B cell (primary cell): Measurements from ENCODE around the gene KRTAP9-1. TPM values are rescaled to one million over a fixed set of nuclear protein-coding genes. Genes with fewer than 3 reads are reported as not detected.
"Not testable (repeated sequence)": the region's sequence is repeated elsewhere in the genome, so short reads cannot be mapped to it uniquely, and the experiment has no call there.

Experiments used
- ATAC-seq: fragments of 200-7000 bp; cut with Tn5 transposase; one replicate; pipeline ENCODE4 v1.10.0; 2021; ENCODE audit warnings: low read depth, mild to moderate bottlenecking, moderate number of reproducible peaks, moderate library complexity
- CTCF ChIA-PET: fragments of 350-600 bp; sonication (Branson Sonifier 250); formaldehyde crosslinking; loops from one replicate; lab custom pipeline; 2021; ENCODE audit warnings: antibody characterized with exemption, inconsistent platforms; lab: Charles Lee
- POLR2A ChIA-PET: fragments of 350-600 bp; sonication (Branson Sonifier 250); formaldehyde crosslinking; loops from one replicate; lab custom pipeline; 2021; ENCODE audit warnings: antibody characterized with exemption; lab: Charles Lee
- DNase-seq: peaks from one replicate; pipeline ENCODE4 v3.0.0; 2013
- H2AFZ ChIP-seq: 2 replicates; pipeline ENCODE4 v1.6.1; 2012; ENCODE audit warnings: mild to moderate bottlenecking, low read depth, low read length; ENCODE audit not compliant: insufficient read depth, poor library complexity, severe bottlenecking
- H3K27ac ChIP-seq, 2 donors: 1 replicate in 1 of 2; 2 replicates in 1 of 2; pipeline ENCODE4 v1.5.1; 2012 to 2013; ENCODE audit warnings: low read length in 2 of 2, mild to moderate bottlenecking in 2 of 2, moderate library complexity in 1 of 2
- H3K27me3 ChIP-seq, 4 experiments: fragments of 200-600 bp in 1 of 4; sonication (generic) in 1 of 4; replicated peaks in 1 of 4; 1 replicate in 2 of 4; 2 replicates in 2 of 4; pipeline versions ENCODE4 v1.6.1 to v1.7.0; 2013 to 2016; ENCODE audit warnings: low read length in 3 of 4, mild to moderate bottlenecking in 2 of 4, mixed read lengths in 1 of 4, moderate library complexity in 1 of 4; ENCODE audit not compliant: insufficient read depth in 4 of 4, control insufficient read depth in 3 of 4; ENCODE audit errors: control extremely low read depth in 1 of 4
- H3K36me3 ChIP-seq, 2 experiments: replicated peaks in 1 of 2; 1 replicate in 1 of 2; 2 replicates in 1 of 2; pipeline versions ENCODE4 v1.6.1 to v1.7.1; 2013; ENCODE audit warnings: low read length in 1 of 2; ENCODE audit not compliant: insufficient read depth in 2 of 2, control insufficient read depth in 1 of 2; ENCODE audit errors: control extremely low read depth in 1 of 2, extremely low read depth in 1 of 2
- H3K4me1 ChIP-seq, 2 donors: fragments of 200-600 bp in 1 of 2; sonication (generic) in 1 of 2; 1 replicate in 1 of 2; 2 replicates in 1 of 2; pipeline versions ENCODE4 v1.5.1 to v1.6.1; 2013 to 2017; ENCODE audit warnings: low read length in 2 of 2; ENCODE audit not compliant: control insufficient read depth in 2 of 2, insufficient read depth in 2 of 2
- H3K4me2 ChIP-seq: replicated peaks from 2 replicates; pipeline ENCODE3; 2012; ENCODE audit warnings: mild to moderate bottlenecking, low read depth, low read length; ENCODE audit not compliant: poor library complexity, severe bottlenecking
- H3K4me3 ChIP-seq, 5 experiments: fragments of 200-600 bp in 1 of 5; sonication (generic) in 1 of 5; 1 replicate in 3 of 5; 2 replicates in 2 of 5; pipeline versions ENCODE4 v1.5.1 to v1.7.0; 2011 to 2016; ENCODE audit warnings: low read length in 4 of 5, mild to moderate bottlenecking in 4 of 5, low read depth in 2 of 5, control low read depth in 1 of 5, moderate library complexity in 1 of 5; ENCODE audit not compliant: insufficient read depth in 1 of 5; ENCODE audit errors: control extremely low read depth in 1 of 5, extremely low read depth in 1 of 5
- H3K79me2 ChIP-seq: fragments of 200-600 bp; sonication (generic); one replicate; pipeline ENCODE4 v1.6.0; 2016; ENCODE audit warnings: low read length; ENCODE audit not compliant: control insufficient read depth, insufficient read depth
- H3K9ac ChIP-seq: fragments of 200-600 bp; sonication (generic); 2 replicates; pipeline ENCODE4 v1.6.1; 2017; ENCODE audit warnings: mild to moderate bottlenecking, low read length, moderate library complexity
- H3K9me3 ChIP-seq, 3 donors: one replicate each; pipeline versions ENCODE4 v1.6.1 to v1.7.1; 2013; ENCODE audit warnings: low read length in 2 of 3; ENCODE audit not compliant: control insufficient read depth in 2 of 3, insufficient read depth in 1 of 3; ENCODE audit errors: control extremely low read depth in 1 of 3
- H4K20me1 ChIP-seq: 2 replicates; pipeline ENCODE4 v1.6.0; 2012; ENCODE audit warnings: mild to moderate bottlenecking, low read length; ENCODE audit not compliant: insufficient read depth, control insufficient read depth, poor library complexity, severe bottlenecking
- H3K27ac Mint-ChIP-seq: one replicate; pipeline ENCODE4 v1.8.0; 2021; ENCODE audit warnings: mixed read lengths
- H3K27me3 Mint-ChIP-seq: one replicate; pipeline ENCODE4 v1.8.0; 2021; ENCODE audit warnings: mixed read lengths
- H3K4me1 Mint-ChIP-seq: one replicate; pipeline ENCODE4 v1.8.0; 2021; ENCODE audit warnings: mixed read lengths
- H3K4me3 Mint-ChIP-seq: one replicate; pipeline ENCODE4 v1.8.0; 2021; ENCODE audit warnings: mixed read lengths
- H3K9me3 Mint-ChIP-seq: one replicate; pipeline ENCODE4 v1.8.0; 2022; ENCODE audit warnings: mixed read lengths; ENCODE audit not compliant: insufficient read depth
- WGBS: methylation state at CpG from one replicate; pipeline ENCODE4 v1.1.5; 2013; ENCODE audit warnings: missing lambda C conversion rate; ENCODE audit not compliant: insufficient coverage; 5-methylcytosine and 5-hydroxymethylcytosine counted together
- intact Hi-C: fragments of 100-400 bp; cut with micrococcal nuclease; formaldehyde crosslinking; loops from one replicate; pipeline ENCODE4 v1.10.0; 2022
- polyA plus RNA-seq: library from polyadenylated mRNA; depleted of rRNA; stranded (reverse); fragments of >200 nt; gene quantifications from 2 replicates; pipeline ENCODE4 v1.2.3, GENCODE V29; 2012
- small RNA-seq: library from RNA; depleted of rRNA; stranded (forward); fragments of <200 nt; gene quantifications from one replicate; pipeline ENCODE3, GENCODE V24; 2012; ENCODE audit warnings: low replicate concordance, low read depth; ENCODE audit not compliant: insufficient read length
- total RNA-seq, 2 donors: library from RNA; stranded (reverse); fragments of 120-200 nt in 1 of 2; gene quantifications; 1 replicate in 1 of 2; 2 replicates in 1 of 2; pipeline versions ENCODE4 v1.2.3 to v1.2.4, GENCODE V29; 2013 to 2022

Gene KRTAP9-1
- total and polyA plus RNA-seq, 2 donors (not counting 1 experiment from before 2014, with no cell fraction given), result not detected

DNA sequence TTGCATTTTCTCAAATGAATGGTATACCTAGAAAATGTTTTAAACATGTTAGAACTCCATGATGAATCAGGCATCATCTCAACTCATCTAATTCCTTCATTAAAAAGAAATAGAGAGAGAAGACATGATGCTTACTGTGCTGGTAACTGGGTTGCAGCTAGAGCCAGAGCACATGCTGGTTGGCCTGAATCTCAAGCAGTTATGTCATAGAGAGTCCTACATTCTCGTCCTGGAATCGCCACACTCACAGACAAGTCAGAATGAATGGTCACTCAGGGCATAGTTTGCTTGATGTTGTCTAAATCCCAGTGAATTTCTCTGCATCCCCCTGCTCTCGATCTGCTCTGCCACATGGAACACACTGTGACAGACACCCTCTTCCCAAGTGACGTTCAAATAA, 47.4 kb downstream of the KRTAP9-1 start:
- intact Hi-C loops, H3K4me3 ChIP-seq, H3K4me1 Mint-ChIP-seq, POLR2A ChIA-PET, H3K4me1 ChIP-seq, H3K9ac ChIP-seq, H3K27ac ChIP-seq, DNase-seq, CTCF ChIA-PET, H3K36me3 ChIP-seq, H3K27ac Mint-ChIP-seq, H3K9me3 Mint-ChIP-seq, H3K79me2 ChIP-seq, H4K20me1 ChIP-seq, H2AFZ ChIP-seq, ATAC-seq, H3K4me2 ChIP-seq, H3K27me3 ChIP-seq, H3K4me3 Mint-ChIP-seq: not testable (repeated sequence)
- WGBS, result no CpG with 5 or more reads among the region's 4 CpGs
- H3K9me3 ChIP-seq, result peaks cover 0 to 11% (median 0%) of the 10 kb centered on the region in 3 donors
- H3K27me3 Mint-ChIP-seq, result peaks cover 50% of the 10 kb centered on the region

DNA sequence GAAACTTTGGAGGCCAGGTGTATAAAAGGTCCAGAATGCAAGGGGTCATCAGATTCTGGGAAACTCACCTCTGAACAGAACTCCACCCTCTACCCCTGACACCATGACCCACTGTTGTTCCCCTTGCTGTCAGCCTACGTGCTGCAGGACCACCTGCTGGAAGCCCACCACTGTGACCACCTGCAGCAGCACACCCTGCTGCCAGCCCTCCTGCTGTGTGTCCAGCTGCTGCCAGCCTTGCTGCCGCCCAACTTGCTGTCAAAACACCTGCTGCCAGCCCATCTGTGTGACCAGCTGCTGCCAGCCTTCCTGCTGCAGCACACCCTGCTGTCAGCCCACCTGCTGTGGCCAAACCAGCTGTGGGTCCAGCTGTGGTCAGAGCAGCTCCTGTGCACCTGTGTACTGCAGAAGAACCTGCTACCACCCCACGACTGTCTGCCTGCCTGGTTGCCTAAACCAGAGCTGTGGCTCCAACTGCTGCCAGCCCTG, 48.3 kb downstream of the KRTAP9-1 start, which contains the start of gene KRTAP9-8:
KRTAP9-8 (plus strand) TSS at position 51 of the 489 bp plus-strand sequence; CDS start at position 104, 53 bp downstream.
- CTCF ChIA-PET, POLR2A ChIA-PET, H3K27ac Mint-ChIP-seq, intact Hi-C loops, ATAC-seq, H3K9ac ChIP-seq, H3K4me2 ChIP-seq, H3K4me1 Mint-ChIP-seq, H4K20me1 ChIP-seq, H2AFZ ChIP-seq, H3K9me3 Mint-ChIP-seq, H3K36me3 ChIP-seq, H3K4me3 ChIP-seq, H3K79me2 ChIP-seq, H3K4me1 ChIP-seq, H3K27me3 ChIP-seq, H3K27ac ChIP-seq, H3K9me3 ChIP-seq, DNase-seq, H3K4me3 Mint-ChIP-seq: not testable (repeated sequence)
- H3K27me3 Mint-ChIP-seq, result peaks cover 54% of the 10 kb centered on the region
- WGBS, result 69% methylated on average over 2 of the region's 3 CpGs

Small RNA genes lying within 50 kb of the gene (small RNA-seq; reads per million reads assigned to genes)
- gene KRTAP4-17P, result not detected

Other genes with a start within 250 kb of the KRTAP9-1 start
Only the 30 nearest of the 40 such genes appear.
- gene KRTAP1-4, start 159.7 kb upstream of the KRTAP9-1 start, total RNA-seq, result not detected in 2 replicates
- gene KRTAP1-4, start 159.7 kb upstream of the KRTAP9-1 start, polyA plus RNA-seq, result not detected in 2 replicates
- gene KRTAP1-3, start 155.0 kb upstream of the KRTAP9-1 start, total RNA-seq, result not detected in 2 replicates
- not detected in 2 replicates for gene KRTAP1-3, start 155.0 kb upstream of the KRTAP9-1 start, polyA plus RNA-seq
- gene KRTAP1-1, start 148.4 kb upstream of the KRTAP9-1 start, total RNA-seq, result not detected in 2 replicates
- gene KRTAP1-1, start 148.4 kb upstream of the KRTAP9-1 start, polyA plus RNA-seq, result not detected in 2 replicates
- gene KRTAP2-1, start 142.6 kb upstream of the KRTAP9-1 start, total RNA-seq, result not detected in 2 replicates
- not detected in 2 replicates for gene KRTAP2-1, start 142.6 kb upstream of the KRTAP9-1 start, polyA plus RNA-seq
- gene KRTAP2-2, start 134.7 kb upstream of the KRTAP9-1 start, total RNA-seq, result not detected in 2 replicates
- gene KRTAP2-2, start 134.7 kb upstream of the KRTAP9-1 start, polyA plus RNA-seq, result not detected in 2 replicates
- gene KRTAP2-3, start 129.8 kb upstream of the KRTAP9-1 start, total RNA-seq, result not detected in 2 replicates
- not detected in 2 replicates for gene KRTAP2-3, start 129.8 kb upstream of the KRTAP9-1 start, polyA plus RNA-seq
- not detected in 2 replicates for gene KRTAP2-4, start 124.0 kb upstream of the KRTAP9-1 start, total RNA-seq
- not detected in 2 replicates for gene KRTAP2-4, start 124.0 kb upstream of the KRTAP9-1 start, polyA plus RNA-seq
- not detected in 2 replicates for gene KRTAP4-7, start 105.7 kb upstream of the KRTAP9-1 start, total RNA-seq
- gene KRTAP4-7, start 105.7 kb upstream of the KRTAP9-1 start, polyA plus RNA-seq, result not detected in 2 replicates
- gene KRTAP4-8, start 91.7 kb upstream of the KRTAP9-1 start, total RNA-seq, result not detected in 2 replicates
- gene KRTAP4-8, start 91.7 kb upstream of the KRTAP9-1 start, polyA plus RNA-seq, result not detected in 2 replicates
- not detected in 2 replicates for gene KRTAP4-16, start 87.7 kb upstream of the KRTAP9-1 start, total RNA-seq
- gene KRTAP4-16, start 87.7 kb upstream of the KRTAP9-1 start, polyA plus RNA-seq, result not detected in 2 replicates
- gene KRTAP4-9, start 84.5 kb upstream of the KRTAP9-1 start, total RNA-seq, result not detected in 2 replicates
- gene KRTAP4-9, start 84.5 kb upstream of the KRTAP9-1 start, polyA plus RNA-seq, result not detected in 2 replicates
- gene KRTAP4-11, start 71.5 kb upstream of the KRTAP9-1 start, total RNA-seq, result not detected in 2 replicates
- not detected in 2 replicates for gene KRTAP4-11, start 71.5 kb upstream of the KRTAP9-1 start, polyA plus RNA-seq
- not detected in 2 replicates for gene KRTAP4-12, start 65.7 kb upstream of the KRTAP9-1 start, total RNA-seq
- gene KRTAP4-12, start 65.7 kb upstream of the KRTAP9-1 start, polyA plus RNA-seq, result 0.12 TPM in 1 of 2 replicates, not detected in the other
- gene KRTAP4-6, start 49.3 kb upstream of the KRTAP9-1 start, total RNA-seq, result not detected in 2 replicates
- gene KRTAP4-6, start 49.3 kb upstream of the KRTAP9-1 start, polyA plus RNA-seq, result not detected in 2 replicates
- not detected in 2 replicates for gene KRTAP4-5, start 40.1 kb upstream of the KRTAP9-1 start, total RNA-seq
- gene KRTAP4-5, start 40.1 kb upstream of the KRTAP9-1 start, polyA plus RNA-seq, result not detected in 2 replicates
- not detected in 2 replicates for gene KRTAP4-4, start 29.1 kb upstream of the KRTAP9-1 start, total RNA-seq
- gene KRTAP4-4, start 29.1 kb upstream of the KRTAP9-1 start, polyA plus RNA-seq, result not detected in 2 replicates
- not detected in 2 replicates for gene KRTAP4-3, start 21.7 kb upstream of the KRTAP9-1 start, total RNA-seq
- gene KRTAP4-3, start 21.7 kb upstream of the KRTAP9-1 start, polyA plus RNA-seq, result not detected in 2 replicates
- not detected in 2 replicates for gene KRTAP4-2, start 11.7 kb upstream of the KRTAP9-1 start, total RNA-seq
- not detected in 2 replicates for gene KRTAP4-2, start 11.7 kb upstream of the KRTAP9-1 start, polyA plus RNA-seq
- not detected in 2 replicates for gene KRTAP4-1, start 5.0 kb upstream of the KRTAP9-1 start, total RNA-seq
- gene KRTAP4-1, start 5.0 kb upstream of the KRTAP9-1 start, polyA plus RNA-seq, result not detected in 2 replicates
- not detected in 2 replicates for gene KRTAP9-2, start 36.8 kb downstream of the KRTAP9-1 start, total RNA-seq
- not detected in 2 replicates for gene KRTAP9-2, start 36.8 kb downstream of the KRTAP9-1 start, polyA plus RNA-seq
- not detected in 2 replicates for gene KRTAP9-3, start 42.6 kb downstream of the KRTAP9-1 start, total RNA-seq
- gene KRTAP9-3, start 42.6 kb downstream of the KRTAP9-1 start, polyA plus RNA-seq, result not detected in 2 replicates
- not detected in 2 replicates for gene KRTAP9-8, start 48.1 kb downstream of the KRTAP9-1 start, total RNA-seq
- gene KRTAP9-8, start 48.1 kb downstream of the KRTAP9-1 start, polyA plus RNA-seq, result not detected in 2 replicates
- not detected in 2 replicates for gene KRTAP9-4, start 59.8 kb downstream of the KRTAP9-1 start, total RNA-seq
- gene KRTAP9-4, start 59.8 kb downstream of the KRTAP9-1 start, polyA plus RNA-seq, result not detected in 2 replicates
- not detected in 2 replicates for gene KRTAP9-9, start 65.5 kb downstream of the KRTAP9-1 start, total RNA-seq
- not detected in 2 replicates for gene KRTAP9-9, start 65.5 kb downstream of the KRTAP9-1 start, polyA plus RNA-seq
- gene KRTAP9-6, start 75.5 kb downstream of the KRTAP9-1 start, total RNA-seq, result not detected in 2 replicates
- gene KRTAP9-6, start 75.5 kb downstream of the KRTAP9-1 start, polyA plus RNA-seq, result not detected in 2 replicates
- not detected in 2 replicates for gene KRTAP9-7, start 85.8 kb downstream of the KRTAP9-1 start, total RNA-seq
- not detected in 2 replicates for gene KRTAP9-7, start 85.8 kb downstream of the KRTAP9-1 start, polyA plus RNA-seq
- not detected in 2 replicates for gene KRTAP29-1, start 113.0 kb downstream of the KRTAP9-1 start, total RNA-seq
- gene KRTAP29-1, start 113.0 kb downstream of the KRTAP9-1 start, polyA plus RNA-seq, result 0.43 TPM in 1 of 2 replicates, not detected in the other
- not detected in 2 replicates for gene KRTAP16-1, start 119.4 kb downstream of the KRTAP9-1 start, total RNA-seq
- 0.16 and 0.20 TPM in 2 replicates for gene KRTAP16-1, start 119.4 kb downstream of the KRTAP9-1 start, polyA plus RNA-seq
- not detected in 2 replicates for gene KRTAP17-1, start 125.8 kb downstream of the KRTAP9-1 start, total RNA-seq
- gene KRTAP17-1, start 125.8 kb downstream of the KRTAP9-1 start, polyA plus RNA-seq, result not detected in 2 replicates
- not detected in 2 replicates for gene KRT33A, start 160.9 kb downstream of the KRTAP9-1 start, total RNA-seq
- gene KRT33A, start 160.9 kb downstream of the KRTAP9-1 start, polyA plus RNA-seq, result not detected in 2 replicates